C4-2B (cell line): ENCODE measurements around the gene CCNJL.

ENCODE experiments used
- H3K27ac ChIP-seq: fragments of 450-650 bp; 2 replicates; pipeline ENCODE4 v1.5.1; 2017
- ZFX ChIP-seq: fragments of 450-650 bp; IDR thresholded peaks from 2 replicates; pipeline ENCODE4 v1.6.1; 2017
- TF ChIP-seq, protein P1 (sequence below): fragments of 450-650 bp; conservative IDR thresholded peaks from 2 replicates; pipeline ENCODE4 v1.5.1; 2017; ENCODE audit warnings: mild to moderate bottlenecking

The CCNJL gene

DNA sequence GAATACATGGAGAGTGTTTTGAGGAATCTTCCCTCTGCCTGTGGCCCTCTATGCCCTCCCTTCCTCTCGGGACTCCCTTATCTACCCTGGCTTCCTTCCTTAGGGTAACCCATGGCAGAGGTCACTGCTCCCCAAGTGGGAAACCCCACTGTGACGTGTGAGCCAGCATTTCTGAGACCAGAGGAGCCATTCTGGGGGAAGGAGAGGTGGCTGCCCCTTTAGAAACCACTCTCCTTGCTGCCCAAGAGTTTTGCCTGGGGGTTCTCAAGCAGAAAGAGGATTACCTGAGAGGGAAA is 23.1 kb downstream of the CCNJL start:
- TF ChIP-seq ZFX, result no peak
- TF ChIP-seq, protein P1, sequence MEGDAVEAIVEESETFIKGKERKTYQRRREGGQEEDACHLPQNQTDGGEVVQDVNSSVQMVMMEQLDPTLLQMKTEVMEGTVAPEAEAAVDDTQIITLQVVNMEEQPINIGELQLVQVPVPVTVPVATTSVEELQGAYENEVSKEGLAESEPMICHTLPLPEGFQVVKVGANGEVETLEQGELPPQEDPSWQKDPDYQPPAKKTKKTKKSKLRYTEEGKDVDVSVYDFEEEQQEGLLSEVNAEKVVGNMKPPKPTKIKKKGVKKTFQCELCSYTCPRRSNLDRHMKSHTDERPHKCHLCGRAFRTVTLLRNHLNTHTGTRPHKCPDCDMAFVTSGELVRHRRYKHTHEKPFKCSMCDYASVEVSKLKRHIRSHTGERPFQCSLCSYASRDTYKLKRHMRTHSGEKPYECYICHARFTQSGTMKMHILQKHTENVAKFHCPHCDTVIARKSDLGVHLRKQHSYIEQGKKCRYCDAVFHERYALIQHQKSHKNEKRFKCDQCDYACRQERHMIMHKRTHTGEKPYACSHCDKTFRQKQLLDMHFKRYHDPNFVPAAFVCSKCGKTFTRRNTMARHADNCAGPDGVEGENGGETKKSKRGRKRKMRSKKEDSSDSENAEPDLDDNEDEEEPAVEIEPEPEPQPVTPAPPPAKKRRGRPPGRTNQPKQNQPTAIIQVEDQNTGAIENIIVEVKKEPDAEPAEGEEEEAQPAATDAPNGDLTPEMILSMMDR, result no peak
- no peak overlapping the region for H3K27ac ChIP-seq

DNA sequence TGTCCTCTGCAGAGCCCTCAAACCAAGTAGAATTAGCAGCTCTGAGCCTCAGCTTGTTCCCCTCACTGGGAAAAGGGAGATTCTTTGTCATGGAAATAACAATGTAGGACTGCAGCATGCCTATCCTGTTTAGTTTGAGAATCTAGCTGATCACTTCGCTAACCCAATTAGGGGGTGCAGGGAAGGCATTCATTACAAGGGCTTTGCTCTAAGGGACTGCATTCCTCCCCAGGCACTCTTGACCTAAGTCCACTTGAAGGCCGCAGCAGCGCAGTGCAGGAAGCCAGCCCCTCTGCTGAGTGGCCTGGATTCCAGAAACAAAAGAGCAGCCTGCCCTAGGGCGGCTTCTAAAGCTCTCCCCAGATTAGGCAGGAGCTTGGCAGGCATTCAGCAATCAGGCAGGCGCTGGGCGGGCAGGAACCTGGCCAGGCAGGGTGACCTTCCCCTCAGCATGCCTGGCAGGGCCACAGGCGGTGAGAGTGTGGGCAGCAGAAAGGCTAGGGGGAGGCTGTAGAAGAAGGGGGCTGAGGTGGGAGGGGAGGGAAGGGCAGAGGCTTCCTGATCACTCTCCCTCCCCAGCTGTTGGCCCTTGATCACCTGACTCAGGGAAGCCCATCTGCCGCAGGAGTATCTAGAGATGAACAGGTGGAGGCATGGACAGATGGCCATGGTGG is 24.8 kb downstream of the CCNJL start:
- H3K27ac ChIP-seq, result no peak overlapping the region
- TF ChIP-seq, protein P1, result no peak
- no peak for TF ChIP-seq ZFX

DNA sequence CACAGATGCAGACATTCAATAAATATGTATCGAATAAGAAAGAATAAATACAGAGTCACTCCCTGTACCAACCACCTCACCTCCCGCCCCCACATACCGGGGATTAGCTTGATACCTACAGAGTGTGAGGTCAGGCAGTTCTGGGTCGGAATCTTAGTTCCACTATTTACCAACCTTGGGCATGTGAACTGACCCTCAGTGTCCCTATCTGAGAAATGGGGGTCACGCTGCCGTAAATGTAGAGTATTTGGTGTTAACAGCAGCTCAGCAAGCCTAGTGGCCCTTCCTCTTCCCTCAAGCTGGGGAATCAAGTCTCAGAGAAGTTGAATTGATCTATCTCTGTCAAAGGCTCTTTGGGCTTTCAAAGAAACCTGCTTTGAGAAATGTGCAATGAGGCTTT is 25.4 kb downstream of the CCNJL start:
- TF ChIP-seq, protein P1, result no peak
- no peak for TF ChIP-seq ZFX
- no peak overlapping the region for H3K27ac ChIP-seq

DNA sequence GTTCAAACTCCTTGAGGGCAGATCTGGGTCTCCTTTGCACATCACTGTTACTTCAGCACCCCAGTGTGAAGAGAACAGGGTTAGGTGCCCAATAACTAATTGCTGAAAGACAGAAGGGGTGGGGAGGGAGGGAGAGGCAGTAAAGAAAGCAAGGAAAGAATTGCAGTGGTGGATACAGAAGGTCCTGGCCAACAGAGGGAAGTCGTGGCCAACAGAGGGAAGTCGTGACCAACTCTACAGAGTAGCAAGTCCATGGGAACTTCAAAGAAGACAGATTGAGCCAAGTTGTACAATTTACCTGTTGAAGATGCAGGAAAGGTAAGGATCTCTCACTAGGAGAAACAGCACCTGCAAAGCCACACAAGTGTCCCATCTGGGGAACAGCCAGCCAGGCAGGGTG is 27.0 kb downstream of the CCNJL start:
- no peak overlapping the region for H3K27ac ChIP-seq
- TF ChIP-seq, protein P1, result no peak
- no peak for TF ChIP-seq ZFX

DNA sequence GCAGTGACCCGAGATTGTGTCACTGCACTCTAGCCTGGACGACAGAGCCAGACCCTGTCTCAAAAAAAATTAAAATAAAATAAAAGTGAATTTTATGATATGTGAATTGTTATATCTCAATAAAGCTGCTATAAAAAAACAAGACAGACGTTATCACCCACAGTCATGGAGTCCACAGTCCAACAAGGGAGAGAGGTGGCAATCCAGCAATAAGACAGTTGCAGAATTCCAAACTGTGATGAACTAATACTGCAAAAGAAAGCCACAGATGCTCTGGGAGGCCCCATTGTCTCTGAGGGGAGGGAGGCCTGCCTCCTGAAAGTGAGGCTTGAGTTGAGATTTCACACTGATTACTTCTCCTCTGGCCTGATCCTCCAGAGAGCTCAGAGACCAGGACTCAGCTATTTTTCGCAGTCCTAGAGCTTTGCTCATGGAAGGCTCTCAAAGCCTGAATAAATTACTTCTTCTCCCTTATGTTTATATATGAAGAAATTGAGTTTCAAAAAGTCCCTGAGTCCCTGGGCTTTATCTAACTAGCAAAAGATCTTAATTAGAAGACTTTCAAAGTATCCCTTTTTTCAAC is 28.0 kb downstream of the CCNJL start:
- TF ChIP-seq ZFX, result no peak
- TF ChIP-seq, protein P1, result no peak
- no peak overlapping the region for H3K27ac ChIP-seq

DNA sequence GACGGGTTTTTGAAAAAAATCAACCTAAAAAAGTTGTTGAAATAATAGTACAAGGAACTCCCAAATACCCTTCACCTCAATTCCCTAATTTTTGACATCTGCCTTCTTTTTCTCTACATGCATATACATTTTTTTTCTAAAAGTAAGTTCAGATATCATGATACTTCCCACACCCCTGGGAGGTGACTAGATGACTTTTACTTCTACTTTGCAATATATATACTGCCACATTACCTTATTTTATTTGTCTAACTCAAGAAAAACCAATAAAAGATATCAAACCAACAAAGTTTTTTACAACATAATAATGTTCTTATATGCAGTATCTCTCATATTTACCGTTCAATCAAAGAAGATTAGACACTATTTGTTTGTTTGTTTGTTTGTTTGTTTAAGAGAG is 31.1 kb downstream of the CCNJL start:
- no peak overlapping the region for H3K27ac ChIP-seq
- no peak for TF ChIP-seq ZFX
- TF ChIP-seq, protein P1, result no peak

DNA sequence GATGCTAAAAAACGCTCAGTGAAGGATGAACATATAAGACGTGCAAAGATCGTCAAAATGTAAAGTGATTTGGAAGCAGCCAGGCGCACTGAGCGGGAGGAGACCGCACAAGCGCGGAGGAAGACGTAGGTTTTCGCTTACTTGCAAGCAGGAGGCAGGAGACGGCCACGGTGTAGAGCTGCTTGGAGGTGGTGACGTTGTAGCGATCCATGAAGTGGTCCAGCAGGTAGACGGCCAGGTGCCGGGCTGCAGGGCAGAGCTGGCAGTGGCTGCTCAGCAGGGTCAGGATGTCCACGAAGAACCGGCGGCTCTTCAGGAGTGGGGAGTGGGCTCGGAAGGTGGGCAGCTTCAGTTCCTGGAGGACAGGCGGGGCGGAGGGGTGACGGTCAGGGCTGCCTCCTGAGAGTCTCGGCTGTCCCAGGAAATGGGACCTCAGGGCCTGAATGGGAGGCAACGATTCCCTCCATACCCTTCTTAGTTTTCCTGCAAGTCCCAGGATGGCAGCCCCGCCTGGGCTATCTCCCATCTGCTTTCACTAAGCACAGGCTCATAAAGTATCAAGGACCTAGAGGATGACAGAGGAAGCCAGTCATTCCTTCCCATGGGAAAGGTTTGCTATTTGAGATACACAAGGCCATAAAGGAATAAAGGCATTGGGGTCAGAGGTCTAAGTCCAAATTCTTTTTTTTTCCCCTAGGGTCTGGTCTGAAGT is 31.8 kb downstream of the CCNJL start:
- TF ChIP-seq ZFX, result no peak
- TF ChIP-seq, protein P1, result no peak

More for the DNA sequence above, 31.8 kb downstream of the CCNJL start:
- no peak overlapping the region for H3K27ac ChIP-seq
